ENCODE measurements around the gene FAM13C. TPM values are rescaled to one million over a fixed set of nuclear protein-coding genes. Genes with fewer than 3 reads are reported as not detected.

Gene FAM13C
- total RNA-seq, 1 experiment from 2014 or later: 0.18 TPM

GRCh38 chr10:59317066-59317465 is 45.3 kb downstream of the FAM13C start:
- Histone ChIP-seq H3K4me1 (peaks cover 2% of the 10 kb centered on the region), H3K4me3 (ENCODE audit: low read depth, low read length) (no peak overlapping the region), H3K36me3 (ENCODE audit: control insufficient read depth, insufficient read depth, low read length) (no peaks in the 10 kb centered on the region), H3K27me3 (replicated peaks; ENCODE audit: control insufficient read depth, insufficient read depth, low read length) (no peaks in the 10 kb centered on the region), H3K9me3 (no peaks in the 10 kb centered on the region)
- H3K36me3 Mint-ChIP-seq (ENCODE audit: insufficient read depth, unreplicated experiment): no peaks in the 10 kb centered on the region
- H3K4me3 Mint-ChIP-seq (ENCODE audit: unreplicated experiment): no peak overlapping the region
- TF ChIP-seq, protein P1, sequence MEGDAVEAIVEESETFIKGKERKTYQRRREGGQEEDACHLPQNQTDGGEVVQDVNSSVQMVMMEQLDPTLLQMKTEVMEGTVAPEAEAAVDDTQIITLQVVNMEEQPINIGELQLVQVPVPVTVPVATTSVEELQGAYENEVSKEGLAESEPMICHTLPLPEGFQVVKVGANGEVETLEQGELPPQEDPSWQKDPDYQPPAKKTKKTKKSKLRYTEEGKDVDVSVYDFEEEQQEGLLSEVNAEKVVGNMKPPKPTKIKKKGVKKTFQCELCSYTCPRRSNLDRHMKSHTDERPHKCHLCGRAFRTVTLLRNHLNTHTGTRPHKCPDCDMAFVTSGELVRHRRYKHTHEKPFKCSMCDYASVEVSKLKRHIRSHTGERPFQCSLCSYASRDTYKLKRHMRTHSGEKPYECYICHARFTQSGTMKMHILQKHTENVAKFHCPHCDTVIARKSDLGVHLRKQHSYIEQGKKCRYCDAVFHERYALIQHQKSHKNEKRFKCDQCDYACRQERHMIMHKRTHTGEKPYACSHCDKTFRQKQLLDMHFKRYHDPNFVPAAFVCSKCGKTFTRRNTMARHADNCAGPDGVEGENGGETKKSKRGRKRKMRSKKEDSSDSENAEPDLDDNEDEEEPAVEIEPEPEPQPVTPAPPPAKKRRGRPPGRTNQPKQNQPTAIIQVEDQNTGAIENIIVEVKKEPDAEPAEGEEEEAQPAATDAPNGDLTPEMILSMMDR (IDR thresholded peaks at IDR 0.05; ENCODE audit: insufficient read depth in 1 of 2, low read depth in 1 of 2, low read length in 1 of 2, severe bottlenecking in 1 of 2, unreplicated experiment in 1 of 2): no peak
- ChIA-PET POLR2A (no interaction called here), CTCF (interaction anchor here (0.6 kb wide), 1 partner anchor 26 kb away, joined by 4 read pairs; no protein-coding TSS in a partner anchor)
- H3K9me3 Mint-ChIP-seq (ENCODE audit: unreplicated experiment): no peaks in the 10 kb centered on the region
- H3K27me3 Mint-ChIP-seq (ENCODE audit: insufficient read depth, unreplicated experiment): no peaks in the 10 kb centered on the region
- intact Hi-C loops (cut with micrococcal nuclease; ENCODE audit: unreplicated experiment): no loop called here
- H3K4me1 Mint-ChIP-seq (ENCODE audit: low read depth, unreplicated experiment): peaks cover 2% of the 10 kb centered on the region
- BruUV-seq (replicated peaks): no TSS peak
- H3K27ac Mint-ChIP-seq (ENCODE audit: unreplicated experiment): no peak overlapping the region
- no peak for DNase-seq

- TF ChIP-seq, protein P1 (IDR thresholded peaks at IDR 0.05; ENCODE audit: insufficient read depth in 1 of 2, low read depth in 1 of 2, low read length in 1 of 2, severe bottlenecking in 1 of 2, unreplicated experiment in 1 of 2): no peak
- Histone ChIP-seq H3K4me3 (ENCODE audit: low read depth, low read length) (no peak overlapping the region), H3K27me3 (replicated peaks; ENCODE audit: control insufficient read depth, insufficient read depth, low read length) (no peaks in the 10 kb centered on the region), H3K4me1 (no peaks in the 10 kb centered on the region), H3K9me3 (no peaks in the 10 kb centered on the region), H3K36me3 (ENCODE audit: control insufficient read depth, insufficient read depth, low read length) (no peaks in the 10 kb centered on the region)
- Mint-ChIP-seq H3K36me3 (ENCODE audit: insufficient read depth, unreplicated experiment) (no peaks in the 10 kb centered on the region), H3K4me1 (ENCODE audit: low read depth, unreplicated experiment) (no peaks in the 10 kb centered on the region), H3K27ac (ENCODE audit: unreplicated experiment) (no peak overlapping the region), H3K27me3 (ENCODE audit: insufficient read depth, unreplicated experiment) (no peaks in the 10 kb centered on the region), H3K4me3 (ENCODE audit: unreplicated experiment) (no peak overlapping the region), H3K9me3 (ENCODE audit: unreplicated experiment) (no peaks in the 10 kb centered on the region)
- BruUV-seq (replicated peaks): no TSS peak
- no peak for DNase-seq
- CTCF ChIA-PET: no interaction called here
- intact Hi-C loops (cut with micrococcal nuclease; ENCODE audit: unreplicated experiment): no loop called here
- POLR2A ChIA-PET: no interaction called here
These were observed 46.9 kb downstream of the FAM13C start for GRCh38 chr10:59315465-59315864.

DNA sequence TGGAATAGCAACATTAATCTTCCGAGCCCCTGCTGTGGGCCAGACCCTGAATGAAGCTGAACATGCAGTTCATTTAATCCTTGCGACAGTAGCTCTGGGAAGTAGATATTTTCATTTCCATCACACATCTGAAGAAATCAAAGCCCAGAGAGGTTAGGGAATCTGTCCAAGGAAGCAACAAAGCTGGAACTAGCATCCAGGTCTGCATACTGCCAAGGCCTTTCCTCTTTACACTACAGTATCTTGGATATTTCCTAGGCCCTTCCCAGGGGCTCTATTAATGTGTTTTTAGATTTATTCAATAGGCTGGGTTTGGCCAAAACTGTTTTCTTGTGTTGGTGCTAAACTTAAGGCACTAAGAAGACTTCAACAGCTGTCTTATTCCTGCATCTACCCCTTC is 48.1 kb downstream of the FAM13C start:
- H3K9me3 Mint-ChIP-seq (ENCODE audit: unreplicated experiment): no peaks in the 10 kb centered on the region
- no peak overlapping the region for H3K27ac Mint-ChIP-seq (ENCODE audit: unreplicated experiment)
- peaks cover 3% of the 10 kb centered on the region for H3K27me3 Mint-ChIP-seq (ENCODE audit: insufficient read depth, unreplicated experiment)
- H3K4me1 ChIP-seq: no peaks in the 10 kb centered on the region
- TF ChIP-seq, protein P1 (IDR thresholded peaks at IDR 0.05; ENCODE audit: insufficient read depth in 1 of 2, low read depth in 1 of 2, low read length in 1 of 2, severe bottlenecking in 1 of 2, unreplicated experiment in 1 of 2): no peak
- H3K9me3 ChIP-seq: no peaks in the 10 kb centered on the region
- POLR2A ChIA-PET: no interaction called here
- no peaks in the 10 kb centered on the region for H3K36me3 ChIP-seq (ENCODE audit: control insufficient read depth, insufficient read depth, low read length)
- no peak overlapping the region for H3K4me3 ChIP-seq (ENCODE audit: low read depth, low read length)
- no peak overlapping the region for H3K4me3 Mint-ChIP-seq (ENCODE audit: unreplicated experiment)
- H3K4me1 Mint-ChIP-seq (ENCODE audit: low read depth, unreplicated experiment): no peaks in the 10 kb centered on the region
- CTCF ChIA-PET: no interaction called here
- intact Hi-C loops (cut with micrococcal nuclease; ENCODE audit: unreplicated experiment): no loop called here
- no TSS peak for BruUV-seq (replicated peaks)
- no peaks in the 10 kb centered on the region for H3K27me3 ChIP-seq (replicated peaks; ENCODE audit: control insufficient read depth, insufficient read depth, low read length)
- no peaks in the 10 kb centered on the region for H3K36me3 Mint-ChIP-seq (ENCODE audit: insufficient read depth, unreplicated experiment)
- no peak for DNase-seq
